ENCODE results near the gene FHOD3. TPM values are rescaled to one million over a fixed set of nuclear protein-coding genes. Genes with fewer than 3 reads are reported as not detected.

Gene FHOD3
- total and polyA plus RNA-seq, 10 donors: 1.2 to 2.7 (median 1.9) TPM

DNA sequence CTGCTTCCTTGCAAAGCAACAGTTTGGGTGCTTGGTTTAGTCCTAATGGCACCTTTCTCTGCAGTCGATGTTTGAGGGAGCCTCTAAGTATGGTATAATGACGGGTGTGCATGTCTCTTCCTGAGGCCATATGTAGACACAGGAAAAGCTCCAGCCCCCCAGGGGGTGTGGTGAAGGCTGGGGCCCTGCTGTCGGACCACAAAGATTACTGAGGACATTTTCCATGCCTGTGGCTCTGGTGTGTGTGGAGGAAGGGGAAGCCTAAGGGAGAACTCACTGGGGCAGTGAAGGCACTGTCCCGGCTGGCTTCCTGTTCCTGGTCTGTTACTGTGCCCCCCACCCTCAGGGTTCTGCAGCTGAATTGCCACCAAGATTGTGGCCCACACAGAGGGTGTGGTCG is 187.1 kb downstream of the FHOD3 start:
- Histone ChIP-seq H3K27me3 (replicated peaks in 1 of 7) (peaks cover 0 to 6% (median 0%) of the 10 kb centered on the region in 7 donors), H3K9me3 (no peaks in the 10 kb centered on the region), H3K4me3 (no peak overlapping the region), H3K36me3 (no peaks in the 10 kb centered on the region), H3K27ac (no peak overlapping the region), H3K4me1 (no peaks in the 10 kb centered on the region)
- 66 to 80% (median 69%) methylated on average over 5 of the region's 5 CpGs for WGBS, 5 donors
- intact Hi-C loops (cut with DNase I; ENCODE audit: low total_unique reads): no loop called here
- no peak for DNase-seq
- TF ChIP-seq POLR2AphosphoS5 (IDR thresholded peaks at IDR 0.05) (no peak), POLR2A (IDR thresholded peaks at IDR 0.05) (no peak)
- TF ChIP-seq, protein P1, sequence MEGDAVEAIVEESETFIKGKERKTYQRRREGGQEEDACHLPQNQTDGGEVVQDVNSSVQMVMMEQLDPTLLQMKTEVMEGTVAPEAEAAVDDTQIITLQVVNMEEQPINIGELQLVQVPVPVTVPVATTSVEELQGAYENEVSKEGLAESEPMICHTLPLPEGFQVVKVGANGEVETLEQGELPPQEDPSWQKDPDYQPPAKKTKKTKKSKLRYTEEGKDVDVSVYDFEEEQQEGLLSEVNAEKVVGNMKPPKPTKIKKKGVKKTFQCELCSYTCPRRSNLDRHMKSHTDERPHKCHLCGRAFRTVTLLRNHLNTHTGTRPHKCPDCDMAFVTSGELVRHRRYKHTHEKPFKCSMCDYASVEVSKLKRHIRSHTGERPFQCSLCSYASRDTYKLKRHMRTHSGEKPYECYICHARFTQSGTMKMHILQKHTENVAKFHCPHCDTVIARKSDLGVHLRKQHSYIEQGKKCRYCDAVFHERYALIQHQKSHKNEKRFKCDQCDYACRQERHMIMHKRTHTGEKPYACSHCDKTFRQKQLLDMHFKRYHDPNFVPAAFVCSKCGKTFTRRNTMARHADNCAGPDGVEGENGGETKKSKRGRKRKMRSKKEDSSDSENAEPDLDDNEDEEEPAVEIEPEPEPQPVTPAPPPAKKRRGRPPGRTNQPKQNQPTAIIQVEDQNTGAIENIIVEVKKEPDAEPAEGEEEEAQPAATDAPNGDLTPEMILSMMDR (IDR thresholded peaks at IDR 0.05 in 8 of 11, conservative IDR thresholded peaks at IDR 0.05 in 3 of 11): no peak

DNA sequence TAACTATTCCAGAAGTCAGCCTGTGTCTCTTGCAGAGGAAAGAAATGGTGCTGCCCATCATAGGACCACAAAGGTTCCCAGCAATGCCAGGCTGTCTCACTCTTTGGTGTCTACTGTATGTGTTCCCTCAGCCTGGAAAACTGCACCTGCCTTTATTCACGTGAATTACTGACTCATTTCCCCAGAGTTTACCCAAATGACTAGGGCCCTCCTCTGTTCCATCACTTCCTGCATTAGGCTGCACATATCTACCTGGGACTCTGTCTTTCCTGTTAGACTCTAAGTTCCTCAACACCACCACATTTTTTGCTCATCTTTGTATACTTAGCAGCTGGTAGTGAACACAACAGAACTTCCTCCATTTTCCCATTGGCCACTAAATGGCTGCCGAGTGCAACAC is 188.3 kb downstream of the FHOD3 start:
- no peaks in the 10 kb centered on the region for H3K4me1 ChIP-seq
- DNase-seq: no peak
- H3K27ac ChIP-seq: no peak overlapping the region
- peaks cover 0 to 3% (median 0%) of the 10 kb centered on the region in 7 donors for H3K27me3 ChIP-seq (replicated peaks in 1 of 7)
- TF ChIP-seq POLR2A (IDR thresholded peaks at IDR 0.05) (no peak), POLR2AphosphoS5 (IDR thresholded peaks at IDR 0.05) (no peak)
- TF ChIP-seq, protein P1 (IDR thresholded peaks at IDR 0.05 in 8 of 11, conservative IDR thresholded peaks at IDR 0.05 in 3 of 11): no peak
- H3K9me3 ChIP-seq: no peaks in the 10 kb centered on the region
- no peaks in the 10 kb centered on the region for H3K36me3 ChIP-seq
- 67 to 85% (median 74%) methylated on average over 2 of the region's 2 CpGs for WGBS, 5 donors
- no peak overlapping the region for H3K4me3 ChIP-seq
- intact Hi-C loops (cut with DNase I; ENCODE audit: low total_unique reads): no loop called here

DNA sequence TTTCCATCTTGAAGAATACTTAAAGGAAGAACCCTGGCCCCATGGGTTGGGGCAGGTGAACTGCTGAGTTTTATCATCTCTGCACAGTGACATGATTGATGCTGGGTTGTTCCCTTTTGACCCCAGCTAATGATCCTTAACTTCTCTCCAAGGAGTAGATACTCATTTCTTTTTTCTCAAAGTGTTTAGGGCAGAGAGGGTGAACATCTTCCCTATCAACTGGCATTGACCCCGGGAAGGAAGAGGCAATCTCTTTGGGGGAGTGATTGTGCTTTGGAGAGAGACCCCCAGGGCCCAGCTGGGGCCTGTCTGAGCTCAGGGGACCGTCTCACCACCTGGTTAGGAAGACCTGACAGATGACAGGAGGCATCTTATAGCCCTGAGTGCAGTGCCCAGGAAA is 190.6 kb downstream of the FHOD3 start:
- 50 to 66% (median 61%) methylated on average over 2 of the region's 2 CpGs for WGBS, 5 donors
- intact Hi-C loops (cut with DNase I; ENCODE audit: low total_unique reads): no loop called here
- no peak for DNase-seq
- Histone ChIP-seq H3K27me3 (replicated peaks in 1 of 7) (peaks cover 0 to 3% (median 0%) of the 10 kb centered on the region in 7 donors), H3K9me3 (no peaks in the 10 kb centered on the region), H3K4me1 (no peaks in the 10 kb centered on the region), H3K36me3 (no peaks in the 10 kb centered on the region), H3K27ac (no peak overlapping the region), H3K4me3 (no peak overlapping the region)
- no peak for TF ChIP-seq POLR2AphosphoS5 (IDR thresholded peaks at IDR 0.05)
- TF ChIP-seq, protein P1 (IDR thresholded peaks at IDR 0.05 in 8 of 11, conservative IDR thresholded peaks at IDR 0.05 in 3 of 11): no peak
- TF ChIP-seq POLR2A (IDR thresholded peaks at IDR 0.05): no peak

DNA sequence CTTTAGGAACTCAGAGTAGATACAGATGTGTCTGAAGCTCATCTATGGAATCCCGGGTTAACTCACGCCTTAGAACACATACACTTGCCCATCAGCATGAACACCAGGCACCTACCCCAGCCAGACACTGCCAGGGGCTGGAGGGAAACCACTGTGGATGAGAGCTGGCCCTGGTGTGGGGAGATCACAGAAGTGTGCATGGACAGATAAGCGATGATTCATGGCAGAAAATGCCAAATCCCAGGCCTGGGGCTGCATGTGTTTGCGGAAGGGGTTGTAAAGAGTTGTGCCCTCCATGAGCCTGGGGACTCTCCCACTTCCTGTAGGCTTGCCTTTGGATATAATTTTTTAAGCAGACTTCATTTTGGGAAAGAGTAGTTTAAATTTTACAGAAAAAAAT is 193.4 kb downstream of the FHOD3 start:
- WGBS, 5 donors: 81 to 94% (median 90%) methylated on average over 4 of the region's 4 CpGs
- Histone ChIP-seq H3K4me3 (no peak overlapping the region), H3K36me3 (no peaks in the 10 kb centered on the region), H3K9me3 (no peaks in the 10 kb centered on the region), H3K27ac (no peak overlapping the region), H3K27me3 (replicated peaks in 1 of 7) (peaks cover 0 to 3% (median 0%) of the 10 kb centered on the region in 7 donors), H3K4me1 (no peaks in the 10 kb centered on the region)
- DNase-seq: no peak
- intact Hi-C loops (cut with DNase I; ENCODE audit: low total_unique reads): no loop called here
- TF ChIP-seq POLR2A (IDR thresholded peaks at IDR 0.05) (no peak), POLR2AphosphoS5 (IDR thresholded peaks at IDR 0.05) (no peak)
- TF ChIP-seq, protein P1 (IDR thresholded peaks at IDR 0.05 in 8 of 11, conservative IDR thresholded peaks at IDR 0.05 in 3 of 11): no peak

Measured in spleen (tissue), 11 donors.